Small intestine (tissue), 7 donors: ENCODE data around the gene ELAVL4. TPM values are rescaled to one million over a fixed set of nuclear protein-coding genes. Genes with fewer than 3 reads are reported as not detected.

ENCODE experiments used
- DNase-seq, 2 donors: peaks; one replicate each; pipeline versions ENCODE4 v3.0.0 to v3.0.0-alpha.2; 2013
- FAIRE-seq: peaks from 2 replicates; lab custom pipeline; 2012; peaks lifted over from hg19 to GRCh38; lab: Jason Lieb, UNC
- H3K27ac ChIP-seq, 3 donors: one replicate each; pipeline ENCODE4 v1.5.1; 2013; ENCODE audit warnings: low read length in 2 of 3, mild to moderate bottlenecking in 2 of 3, control low read depth in 1 of 3, inconsistent platforms in 1 of 3, low read depth in 1 of 3, moderate library complexity in 1 of 3
- H3K27me3 ChIP-seq, 3 donors: one replicate each; pipeline ENCODE4 v1.6.1; 2013; ENCODE audit warnings: low read length in 3 of 3, inconsistent platforms in 1 of 3; ENCODE audit not compliant: control insufficient read depth in 3 of 3, insufficient read depth in 3 of 3
- H3K36me3 ChIP-seq, 3 donors: one replicate each; pipeline ENCODE4 v1.6.1; 2013; ENCODE audit warnings: low read length in 3 of 3, inconsistent platforms in 1 of 3, low read depth in 1 of 3, mild to moderate bottlenecking in 1 of 3, moderate library complexity in 1 of 3; ENCODE audit not compliant: control insufficient read depth in 3 of 3, insufficient read depth in 2 of 3
- H3K4me1 ChIP-seq, 3 donors: one replicate each; pipeline ENCODE4 v1.6.1; 2013; ENCODE audit warnings: low read length in 2 of 3, inconsistent platforms in 1 of 3, low read depth in 1 of 3, mild to moderate bottlenecking in 1 of 3, moderate library complexity in 1 of 3; ENCODE audit not compliant: control insufficient read depth in 3 of 3, insufficient read depth in 2 of 3
- H3K4me3 ChIP-seq, 3 donors: one replicate each; pipeline ENCODE4 v1.5.1; 2013; ENCODE audit warnings: low read length in 3 of 3, control low read depth in 1 of 3, inconsistent platforms in 1 of 3, low read depth in 1 of 3, mild to moderate bottlenecking in 1 of 3, moderate library complexity in 1 of 3
- H3K9me3 ChIP-seq, 2 donors: one replicate each; pipeline ENCODE4 v1.6.1; 2013; ENCODE audit warnings: low read depth in 1 of 2, low read length in 1 of 2; ENCODE audit not compliant: control insufficient read depth in 2 of 2, insufficient read depth in 1 of 2
- WGBS, 3 donors: extraction: QIAGEN DNeasy Blood & Tissue Kit; methylation state at CpG; one replicate each; pipeline ENCODE4 v1.1.7; 2013; 5-methylcytosine and 5-hydroxymethylcytosine counted together
- polyA plus RNA-seq, 4 donors: library from polyadenylated mRNA; stranded (reverse) in 3 of 4; unstranded in 1 of 4; fragments of 200-250 nt in 3 of 4; fragments of 120-200 nt in 1 of 4; gene quantifications; one replicate each; pipeline versions ENCODE4 v1.2.1 to v1.2.3, GENCODE V29; 2013
- donor health status: healthy with polysubstance abuse.
- donor health status: control.
- donor health status: control.
- donor health status: Bipolar disorder and iron deficiency.
- donor health status: healthy.

ELAVL4 gene
- polyA plus RNA-seq, 4 donors, result 2.2 to 7.5 TPM; not detected in 2

GRCh38 chr1:50095716-50096115 lies 13.0 kb upstream of the ELAVL4 start:
- no peak overlapping the region for H3K4me3 ChIP-seq
- no peaks in the 10 kb centered on the region for H3K27me3 ChIP-seq
- WGBS, 3 donors, result 77 to 81% (median 78%) methylated on average over 3 of the region's 3 CpGs
- H3K9me3 ChIP-seq, result no peaks in the 10 kb centered on the region
- H3K27ac ChIP-seq, result no peak overlapping the region
- FAIRE-seq, result no peak
- no peaks in the 10 kb centered on the region for H3K4me1 ChIP-seq
- DNase-seq, result no peak
- no peaks in the 10 kb centered on the region for H3K36me3 ChIP-seq

- Histone ChIP-seq H3K4me1 (no peaks in the 10 kb centered on the region), H3K27ac (no peak overlapping the region), H3K9me3 (no peaks in the 10 kb centered on the region), H3K27me3 (no peaks in the 10 kb centered on the region), H3K4me3 (no peak overlapping the region), H3K36me3 (no peaks in the 10 kb centered on the region)
- 70 to 80% (median 75%) methylated on average over 2 of the region's 2 CpGs for WGBS, 3 donors
- FAIRE-seq (no peak), DNase-seq (no peak)
Measured at GRCh38 chr1:50097021-50097679, 11.6 kb upstream of the ELAVL4 start.

GRCh38 chr1:50097791-50098190 lies 10.9 kb upstream of the ELAVL4 start:
- H3K4me3 ChIP-seq, result no peak overlapping the region
- no peak overlapping the region for H3K27ac ChIP-seq
- DNase-seq (no peak), FAIRE-seq (no peak)
- no peaks in the 10 kb centered on the region for H3K4me1 ChIP-seq
- no peaks in the 10 kb centered on the region for H3K36me3 ChIP-seq
- no peaks in the 10 kb centered on the region for H3K9me3 ChIP-seq
- no peaks in the 10 kb centered on the region for H3K27me3 ChIP-seq

GRCh38 chr1:50098591-50099021 lies 10.1 kb upstream of the ELAVL4 start:
- Histone ChIP-seq H3K4me1 (no peaks in the 10 kb centered on the region), H3K27me3 (no peaks in the 10 kb centered on the region), H3K9me3 (no peaks in the 10 kb centered on the region), H3K27ac (no peak overlapping the region), H3K4me3 (no peak overlapping the region), H3K36me3 (no peaks in the 10 kb centered on the region)
- DNase-seq, result no peak
- WGBS, 3 donors, result 24 to 33% (median 28%) methylated on average over 2 of the region's 2 CpGs
- FAIRE-seq, result no peak

GRCh38 chr1:50099654-50100053 lies 9.1 kb upstream of the ELAVL4 start:
- no peaks in the 10 kb centered on the region for H3K4me1 ChIP-seq
- no peaks in the 10 kb centered on the region for H3K36me3 ChIP-seq
- H3K4me3 ChIP-seq, result no peak overlapping the region
- 76 to 82% (median 78%) methylated on average over 1 of the region's 1 CpG for WGBS, 3 donors
- H3K27me3 ChIP-seq, result no peaks in the 10 kb centered on the region
- H3K27ac ChIP-seq, result no peak overlapping the region
- DNase-seq (no peak), FAIRE-seq (no peak)
- no peaks in the 10 kb centered on the region for H3K9me3 ChIP-seq

GRCh38 chr1:50103615-50104081 lies 5.1 kb upstream of the ELAVL4 start:
- Histone ChIP-seq H3K27ac (no peak overlapping the region), H3K36me3 (no peaks in the 10 kb centered on the region), H3K27me3 (peaks cover 0 to 3% (median 0%) of the 10 kb centered on the region in 3 donors), H3K4me3 (no peak overlapping the region), H3K4me1 (no peaks in the 10 kb centered on the region), H3K9me3 (no peaks in the 10 kb centered on the region)
- DNase-seq, result no peak
- no peak for FAIRE-seq
- 70 to 76% (median 75%) methylated on average over 7 of the region's 7 CpGs for WGBS, 3 donors

- FAIRE-seq, result no peak
- H3K4me3 ChIP-seq, result no peak overlapping the region
- no peak for DNase-seq
- H3K4me1 ChIP-seq, result no peaks in the 10 kb centered on the region
- no peaks in the 10 kb centered on the region for H3K36me3 ChIP-seq
- H3K27me3 ChIP-seq, result peaks cover 0 to 13% (median 8%) of the 10 kb centered on the region in 3 donors
- no peak overlapping the region for H3K27ac ChIP-seq
- no peaks in the 10 kb centered on the region for H3K9me3 ChIP-seq
- WGBS, 3 donors, result 80 to 91% (median 86%) methylated on average over 3 of the region's 3 CpGs
Measured at GRCh38 chr1:50105433-50105832, 3.3 kb upstream of the ELAVL4 start.

GRCh38 chr1:50106095-50106761 lies 2.5 kb upstream of the ELAVL4 start:
- Histone ChIP-seq H3K36me3 (no peaks in the 10 kb centered on the region), H3K27me3 (peaks cover 0 to 16% (median 13%) of the 10 kb centered on the region in 3 donors), H3K9me3 (no peaks in the 10 kb centered on the region), H3K4me3 (no peak overlapping the region), H3K4me1 (no peaks in the 10 kb centered on the region), H3K27ac (no peak overlapping the region)
- 85 to 86% (median 86%) methylated on average over 12 of the region's 12 CpGs for WGBS, 3 donors
- no peak for DNase-seq
- FAIRE-seq, result no peak
